Neural crest cell (in vitro differentiated cells): Measurements from ENCODE around the gene D2HGDH. TPM values are rescaled to one million over a fixed set of nuclear protein-coding genes. Genes with fewer than 3 reads are reported as not detected.

ENCODE experiments used
- DNase-seq: peaks from one replicate; pipeline ENCODE4 v3.0.0; 2021; ENCODE audit warnings: low read depth, mixed read lengths, low spot score
- H3K27ac Mint-ChIP-seq: one replicate; pipeline ENCODE4 v1.8.0; 2021; ENCODE audit warnings: mild to moderate bottlenecking, mixed read lengths; ENCODE audit not compliant: unreplicated experiment
- H3K27me3 Mint-ChIP-seq: 2 replicates; pipeline ENCODE4 v1.8.0; 2021; ENCODE audit warnings: low read depth, mild to moderate bottlenecking, mixed read lengths
- H3K36me3 Mint-ChIP-seq: 2 replicates; pipeline ENCODE4 v1.8.0; 2021; ENCODE audit warnings: low read depth, mild to moderate bottlenecking, mixed read lengths
- H3K4me1 Mint-ChIP-seq: 2 replicates; pipeline ENCODE4 v1.8.0; 2021; ENCODE audit warnings: mixed read lengths
- H3K4me3 Mint-ChIP-seq: one replicate; pipeline ENCODE4 v1.8.0; 2021; ENCODE audit warnings: mild to moderate bottlenecking, mixed read lengths
- H3K9me3 Mint-ChIP-seq: 2 replicates; pipeline ENCODE4 v1.8.0; 2021; ENCODE audit warnings: mixed read lengths
- total RNA-seq: library from RNA; stranded (reverse); gene quantifications from 2 replicates; pipeline ENCODE4 v1.2.1, GENCODE V29; 2021
- TF ChIP-seq, protein P1 (sequence below): fragments of 200-600 bp; sonication (generic); conservative IDR thresholded peaks from 2 replicates; pipeline ENCODE4 v1.5.0; 2021; ENCODE audit warnings: antibody characterized with exemption, mild to moderate bottlenecking

The D2HGDH gene
- total RNA-seq, 1 donor from 2014 or later, result 17.7 TPM

DNA sequence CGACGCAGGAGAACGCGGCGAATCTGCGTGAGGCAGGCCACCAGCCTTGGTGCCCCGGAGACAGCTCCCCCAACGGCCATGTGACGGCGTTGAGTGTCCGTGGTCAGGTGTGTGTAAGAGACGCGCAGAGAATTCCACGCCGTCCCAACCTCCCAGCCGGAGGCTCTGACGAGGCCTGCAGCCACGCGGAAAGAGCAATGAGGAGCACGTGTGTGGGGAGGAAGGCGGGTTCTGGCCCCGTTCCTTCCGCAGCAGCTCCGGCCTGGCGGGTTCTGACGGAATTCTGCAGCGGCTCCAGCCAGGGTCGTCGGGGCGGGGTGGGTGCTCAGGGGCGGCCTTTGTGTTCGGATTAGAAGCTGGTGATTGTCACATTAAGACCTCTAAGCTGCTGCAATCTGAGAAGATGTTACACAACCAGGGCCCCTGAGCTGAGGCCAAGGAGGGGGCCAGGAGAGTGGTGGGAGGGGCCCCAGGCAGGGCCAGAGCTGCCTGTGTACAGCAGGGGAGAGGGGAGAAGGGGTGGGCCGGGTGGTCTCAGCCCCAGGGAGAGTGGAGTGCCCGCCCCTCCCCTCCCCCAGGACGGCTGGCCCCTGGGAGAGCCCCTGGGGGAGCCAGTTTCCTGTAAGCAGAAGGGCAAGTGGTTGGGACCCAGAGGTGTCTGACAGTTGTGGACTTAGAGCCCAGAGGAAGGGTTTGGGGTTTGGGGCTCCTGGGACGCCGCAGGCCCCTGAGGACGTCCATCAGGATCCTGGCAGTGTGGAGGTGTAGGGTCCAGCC lies 37.0 kb downstream of the D2HGDH start:
- no peaks in the 10 kb centered on the region for H3K9me3 Mint-ChIP-seq
- H3K4me3 Mint-ChIP-seq, result peak overlapping the region; percentile 6

DNA sequence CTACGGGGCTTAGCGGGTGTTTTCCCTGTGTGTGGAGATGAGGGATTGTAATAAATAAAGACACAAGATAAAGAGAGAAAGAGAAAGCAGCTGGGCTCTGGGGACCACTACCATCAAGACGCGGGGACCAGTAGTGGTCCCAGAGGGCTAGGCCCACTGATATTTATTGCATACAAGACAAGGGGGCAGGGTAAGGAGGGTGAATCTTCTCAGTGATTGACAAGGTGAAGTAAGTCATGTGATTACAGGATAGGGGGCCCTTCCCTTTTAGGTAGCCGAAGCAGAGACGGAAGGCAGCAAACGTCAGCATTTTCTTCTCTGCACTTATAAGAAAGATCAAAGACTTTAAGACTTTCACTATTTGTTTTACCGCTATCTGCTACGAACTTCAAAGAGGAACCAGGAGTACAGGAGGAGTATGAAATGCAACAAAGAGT lies 37.7 kb downstream of the D2HGDH start:
- Mint-ChIP-seq H3K4me3 (peak overlapping the region; percentile 6), H3K36me3 (no peaks in the 10 kb centered on the region), H3K4me1 (peaks cover 11% of the 10 kb centered on the region), H3K27me3 (no peaks in the 10 kb centered on the region), H3K9me3 (no peaks in the 10 kb centered on the region), H3K27ac (no peak overlapping the region)
- TF ChIP-seq, protein P1, sequence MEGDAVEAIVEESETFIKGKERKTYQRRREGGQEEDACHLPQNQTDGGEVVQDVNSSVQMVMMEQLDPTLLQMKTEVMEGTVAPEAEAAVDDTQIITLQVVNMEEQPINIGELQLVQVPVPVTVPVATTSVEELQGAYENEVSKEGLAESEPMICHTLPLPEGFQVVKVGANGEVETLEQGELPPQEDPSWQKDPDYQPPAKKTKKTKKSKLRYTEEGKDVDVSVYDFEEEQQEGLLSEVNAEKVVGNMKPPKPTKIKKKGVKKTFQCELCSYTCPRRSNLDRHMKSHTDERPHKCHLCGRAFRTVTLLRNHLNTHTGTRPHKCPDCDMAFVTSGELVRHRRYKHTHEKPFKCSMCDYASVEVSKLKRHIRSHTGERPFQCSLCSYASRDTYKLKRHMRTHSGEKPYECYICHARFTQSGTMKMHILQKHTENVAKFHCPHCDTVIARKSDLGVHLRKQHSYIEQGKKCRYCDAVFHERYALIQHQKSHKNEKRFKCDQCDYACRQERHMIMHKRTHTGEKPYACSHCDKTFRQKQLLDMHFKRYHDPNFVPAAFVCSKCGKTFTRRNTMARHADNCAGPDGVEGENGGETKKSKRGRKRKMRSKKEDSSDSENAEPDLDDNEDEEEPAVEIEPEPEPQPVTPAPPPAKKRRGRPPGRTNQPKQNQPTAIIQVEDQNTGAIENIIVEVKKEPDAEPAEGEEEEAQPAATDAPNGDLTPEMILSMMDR, result no peak
- DNase-seq, result no peak

More for the DNA sequence above, 37.0 kb downstream of the D2HGDH start:
- no peaks in the 10 kb centered on the region for H3K36me3 Mint-ChIP-seq
- H3K27me3 Mint-ChIP-seq, result no peaks in the 10 kb centered on the region
- H3K27ac Mint-ChIP-seq, result no peak overlapping the region
- DNase-seq, result no peak
- TF ChIP-seq, protein P1, result no peak
- H3K4me1 Mint-ChIP-seq, result peaks cover 11% of the 10 kb centered on the region

DNA sequence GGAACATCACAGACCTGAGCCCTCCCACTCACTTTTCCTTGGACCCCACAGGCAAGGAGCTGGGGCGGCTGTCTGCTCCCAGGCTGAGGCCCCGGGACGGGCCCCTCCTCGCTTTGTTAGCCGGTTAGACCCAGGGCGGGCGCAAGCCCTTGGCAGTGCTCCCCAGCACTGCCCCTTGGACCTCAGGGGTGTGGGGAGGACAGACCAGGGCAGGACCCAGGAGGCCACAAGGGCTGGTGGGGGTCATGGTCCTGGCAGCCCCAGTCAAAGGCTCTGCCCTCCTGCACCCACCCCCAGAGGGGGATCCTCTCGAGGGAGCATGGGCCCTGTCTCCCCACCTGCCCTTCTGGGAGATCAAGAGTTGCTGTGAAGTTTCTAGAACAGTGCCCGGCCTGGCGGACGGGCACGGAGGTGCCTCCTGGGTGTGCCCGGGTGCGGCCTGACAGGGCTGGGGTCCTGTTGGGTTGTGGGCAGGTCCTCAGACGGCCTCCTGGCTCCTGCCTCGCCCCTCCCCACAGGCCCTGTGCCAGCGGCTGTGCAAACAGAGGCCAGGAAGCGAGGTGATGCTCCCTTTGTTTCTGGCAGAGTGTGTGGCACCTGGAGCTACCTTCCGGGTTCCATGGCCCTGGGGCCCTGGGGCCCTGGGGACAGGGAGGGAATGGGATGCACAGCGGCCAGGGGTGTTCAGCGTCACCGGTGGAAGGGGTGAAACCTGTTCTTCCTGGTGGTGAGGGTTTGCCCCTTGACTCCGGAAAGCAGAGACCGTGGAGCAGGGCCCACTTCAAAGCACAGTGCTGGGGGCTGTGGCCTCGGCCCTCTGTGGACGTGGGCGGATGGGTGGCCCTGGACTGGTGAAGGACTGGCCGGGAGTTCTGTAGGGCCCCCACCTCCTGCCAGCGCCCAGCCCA lies 39.3 kb downstream of the D2HGDH start:
- TF ChIP-seq, protein P1, result no peak

DNA sequence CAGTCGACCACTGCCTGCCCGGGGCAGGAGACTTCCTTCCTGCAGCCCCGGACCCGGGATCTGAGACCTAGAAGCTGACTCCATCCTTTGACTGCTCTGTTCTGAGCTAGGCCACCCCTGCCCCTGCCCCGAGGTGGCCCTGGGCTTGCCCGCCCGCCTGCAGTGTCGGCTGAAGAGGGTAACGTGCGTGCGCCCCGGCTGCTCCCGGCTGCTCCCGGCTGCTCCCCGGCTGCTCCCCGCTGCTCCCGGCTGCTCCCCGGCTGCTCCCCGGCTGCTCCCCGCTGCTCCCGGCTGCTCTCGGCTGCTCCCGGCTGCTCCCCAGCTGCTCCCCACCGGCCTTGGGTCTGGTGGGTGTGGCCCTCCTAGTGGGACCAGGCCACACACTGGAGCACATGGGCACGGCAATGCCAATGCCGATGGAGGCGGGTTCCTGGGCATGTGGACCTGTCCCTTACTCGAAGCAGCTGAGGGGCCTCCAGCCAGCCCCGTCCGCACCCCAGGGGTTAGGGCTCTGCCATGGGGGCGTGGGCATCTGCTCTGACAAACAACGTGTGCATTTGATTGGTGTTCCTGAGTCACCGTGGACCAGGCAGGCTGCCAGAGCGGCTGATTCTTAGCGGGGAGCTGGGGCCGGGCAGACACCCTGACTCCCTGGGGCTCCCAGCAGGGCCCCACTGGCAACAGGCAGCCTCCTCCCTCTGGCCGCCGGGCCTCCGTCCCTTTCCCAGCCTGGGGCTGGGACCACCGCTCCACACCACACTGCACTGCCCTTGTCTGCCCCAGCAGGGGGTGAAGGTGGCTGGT lies 40.2 kb downstream of the D2HGDH start:
- H3K36me3 Mint-ChIP-seq, result no peaks in the 10 kb centered on the region
- TF ChIP-seq, protein P1, result no peak
- no peak overlapping the region for H3K27ac Mint-ChIP-seq
- H3K27me3 Mint-ChIP-seq, result no peaks in the 10 kb centered on the region
- no peak for DNase-seq
- no peaks in the 10 kb centered on the region for H3K9me3 Mint-ChIP-seq
- peaks cover 11% of the 10 kb centered on the region for H3K4me1 Mint-ChIP-seq
- H3K4me3 Mint-ChIP-seq, result no peak overlapping the region

More for the DNA sequence above, 39.3 kb downstream of the D2HGDH start:
- H3K4me3 Mint-ChIP-seq, result no peak overlapping the region
- H3K27me3 Mint-ChIP-seq, result no peaks in the 10 kb centered on the region
- no peak for DNase-seq
- H3K9me3 Mint-ChIP-seq, result no peaks in the 10 kb centered on the region
- no peak overlapping the region for H3K27ac Mint-ChIP-seq
- peaks cover 11% of the 10 kb centered on the region for H3K4me1 Mint-ChIP-seq
- H3K36me3 Mint-ChIP-seq, result no peaks in the 10 kb centered on the region
